Cortex of kidney (tissue), 1 donor: ENCODE results near the gene ARL11.

Source experiments
- DNase-seq: peaks from one replicate; lab custom pipeline; 2025; lab: John Stamatoyannopoulos, UW

Gene ARL11

GRCh38 chr13:49649244-49649962 is 21.1 kb downstream of the ARL11 start:
- no peak for DNase-seq

DNA sequence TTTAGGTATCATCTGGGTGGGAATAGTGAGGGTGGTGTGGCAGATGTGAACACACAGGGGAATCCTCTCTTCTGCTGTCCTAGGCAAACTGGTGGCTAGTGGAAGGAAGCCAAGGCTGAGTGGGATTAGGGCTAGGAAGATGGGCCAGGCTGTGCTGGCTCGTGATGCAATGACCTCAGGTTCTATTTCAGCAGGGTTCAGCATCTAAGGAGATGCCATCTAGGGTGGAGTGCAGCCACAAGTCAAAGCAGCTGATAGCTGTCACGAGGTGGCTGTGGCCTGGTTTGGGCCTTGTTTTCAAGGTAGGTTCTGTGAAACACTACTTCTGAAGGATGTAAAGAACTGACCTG is 21.6 kb downstream of the ARL11 start:
- no peak for DNase-seq

GRCh38 chr13:49651570-49652354 is 23.5 kb downstream of the ARL11 start:
- no peak for DNase-seq

- no peak for DNase-seq
These were observed 24.3 kb downstream of the ARL11 start for GRCh38 chr13:49652355-49653305.

GRCh38 chr13:49653478-49653877 is 25.2 kb downstream of the ARL11 start:
- no peak for DNase-seq

GRCh38 chr13:49654011-49654410 is 25.7 kb downstream of the ARL11 start:
- DNase-seq = no peak

DNA sequence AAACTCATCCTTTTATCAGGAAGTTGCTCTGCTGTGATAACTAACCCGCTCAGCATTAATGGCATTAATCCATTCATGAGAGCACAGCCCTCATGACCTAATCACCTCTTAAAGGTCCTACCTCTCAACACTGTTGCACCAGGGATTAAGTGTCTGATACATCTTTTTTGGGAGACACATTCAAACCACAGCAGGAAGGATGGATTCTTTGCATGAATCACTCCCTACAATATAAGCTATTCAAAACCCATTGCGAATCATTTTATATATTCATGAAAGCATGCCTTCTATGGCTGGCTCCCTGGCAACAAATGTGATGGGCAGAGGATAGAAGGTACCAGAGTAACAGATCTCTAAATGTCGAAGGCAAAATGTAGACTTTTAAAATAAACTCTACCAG is 27.6 kb downstream of the ARL11 start:
- no peak for DNase-seq

GRCh38 chr13:49657241-49657641 is 28.9 kb downstream of the ARL11 start:
- no peak for DNase-seq

- DNase-seq = no peak
These were observed 36.3 kb downstream of the ARL11 start for GRCh38 chr13:49664606-49665005.

DNA sequence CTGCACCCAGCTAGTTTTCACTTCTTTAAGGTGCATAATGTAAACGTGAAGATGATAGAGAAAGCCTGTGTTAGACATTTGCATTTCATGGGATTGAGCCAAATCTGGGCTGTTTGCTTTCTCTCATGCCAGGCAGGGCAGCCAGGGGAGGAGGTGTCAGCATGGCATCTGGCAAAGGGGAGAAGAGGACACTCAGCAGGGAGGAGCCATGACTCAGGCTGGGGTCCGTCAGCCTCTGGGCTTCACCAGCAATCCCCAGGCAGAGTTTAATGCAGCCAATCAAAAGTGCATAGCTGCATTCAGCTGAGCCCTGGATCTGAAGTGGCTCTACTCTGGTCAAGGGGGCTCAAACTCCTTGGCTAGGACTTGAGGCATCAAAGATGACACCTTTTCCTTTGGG is 39.5 kb downstream of the ARL11 start:
- no peak for DNase-seq

DNA sequence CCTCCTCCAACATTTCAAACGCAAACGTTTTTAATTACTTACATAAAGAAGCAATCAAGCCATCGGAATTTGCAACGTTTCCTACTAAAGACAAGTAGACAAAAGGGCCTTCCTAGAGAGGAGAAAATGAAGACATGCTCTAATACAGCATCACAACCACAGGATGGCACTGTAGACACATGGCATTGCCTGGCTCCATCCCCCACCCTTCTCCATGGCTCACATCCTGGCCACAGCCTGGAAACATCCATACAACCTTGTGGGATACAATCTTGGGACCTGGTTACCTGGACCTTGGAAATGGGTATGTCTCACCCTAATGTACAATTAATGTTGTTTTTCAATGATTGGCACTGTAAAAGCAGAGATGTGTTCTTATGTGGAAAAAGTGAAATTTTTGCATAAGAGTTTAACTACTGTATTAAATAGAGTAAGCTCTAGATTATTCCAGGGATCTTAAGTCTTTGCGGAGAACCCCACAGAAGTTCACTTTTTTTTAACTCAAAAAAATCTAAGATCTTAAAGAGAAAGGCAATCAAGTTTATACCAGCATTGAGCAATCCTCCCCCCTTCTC is 41.5 kb downstream of the ARL11 start:
- DNase-seq = no peak

DNA sequence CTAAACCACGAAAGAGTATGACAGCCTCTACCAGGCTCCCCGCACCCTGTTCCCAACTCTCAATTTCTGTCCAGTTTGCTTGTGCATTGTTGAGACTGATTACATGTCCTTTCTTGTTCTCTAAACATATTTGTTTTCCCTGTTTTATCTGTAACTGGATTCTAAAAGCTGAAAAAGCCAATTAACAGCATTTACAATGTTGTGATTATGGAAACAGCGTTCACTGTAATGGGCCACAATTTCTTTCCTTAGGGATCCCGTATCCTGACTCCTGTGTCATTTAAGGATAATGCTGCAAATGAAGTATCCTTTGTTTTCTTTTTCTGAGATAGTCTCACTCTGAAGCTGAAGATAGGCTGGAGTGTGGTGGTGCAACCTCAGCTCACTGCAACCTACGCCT is 42.5 kb downstream of the ARL11 start:
- DNase-seq = no peak

DNA sequence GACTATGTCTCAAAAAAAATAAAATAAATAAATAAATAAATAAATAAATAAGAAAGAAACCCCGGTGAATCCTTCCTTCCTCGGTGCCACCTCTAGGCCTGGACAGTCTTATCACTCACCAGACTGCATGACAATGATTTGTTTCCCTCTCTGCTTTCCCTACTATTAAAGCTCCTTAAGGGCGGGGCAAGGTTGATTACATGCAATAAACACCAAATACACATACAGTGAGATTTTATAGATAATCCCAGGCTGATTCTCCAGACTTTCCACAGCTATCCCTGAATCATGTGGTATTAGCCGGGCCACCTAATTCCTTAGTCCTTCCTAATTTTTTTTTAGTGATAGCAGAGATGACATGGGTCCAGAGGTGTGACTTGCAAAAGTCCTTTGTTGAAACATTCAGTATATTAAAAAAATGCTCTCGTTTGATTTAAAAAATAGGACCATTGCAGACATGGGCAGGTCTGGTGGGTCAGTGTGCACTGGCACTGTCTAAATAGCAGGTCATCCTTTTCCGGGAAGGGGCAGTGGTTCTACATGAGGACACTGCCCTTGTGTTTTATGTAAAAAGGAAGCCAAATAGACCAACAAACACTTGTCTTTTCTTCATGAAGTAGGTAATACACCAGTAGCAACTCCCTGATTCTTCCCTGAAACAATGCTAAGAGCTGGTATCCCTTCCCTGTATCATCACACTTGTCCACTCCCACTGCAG is 48.4 kb downstream of the ARL11 start:
- no peak for DNase-seq

- DNase-seq = no peak
These were observed 50.0 kb downstream of the ARL11 start for GRCh38 chr13:49678191-49678914.

DNA sequence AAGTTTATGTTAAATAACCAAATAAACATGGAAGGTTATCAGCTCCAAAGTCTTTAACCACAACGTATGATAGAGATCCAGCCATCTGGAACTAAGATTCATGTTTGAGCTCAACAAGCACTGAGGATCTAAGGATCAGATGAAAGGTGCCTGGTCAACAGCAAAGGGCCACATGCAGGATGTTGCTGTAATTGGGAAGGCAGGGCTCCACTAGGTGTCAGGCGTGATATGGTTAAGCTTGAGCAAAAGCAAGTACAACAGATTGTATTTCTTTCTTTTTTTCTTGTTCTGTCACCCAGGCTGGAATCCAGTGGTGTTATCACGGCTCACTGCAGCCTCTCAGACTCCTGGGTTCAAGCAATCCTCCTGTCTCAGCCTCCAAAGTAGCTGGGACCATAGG is 50.9 kb downstream of the ARL11 start:
- DNase-seq = no peak

GRCh38 chr13:49681842-49682435 is 53.6 kb downstream of the ARL11 start:
- no peak for DNase-seq
